Vagina (tissue), 2 donors: ENCODE data around the gene LZIC.

ENCODE experiments used
- CTCF ChIP-seq, 3 experiments: fragments of 450-650 bp in 2 of 3; fragments of 200-600 bp in 1 of 3; sonication (generic) in 1 of 3; IDR thresholded peaks; one replicate each; pipeline ENCODE4 v1.5.1; 2017 to 2019; ENCODE audit warnings: antibody characterized with exemption in 3 of 3, mild to moderate bottlenecking in 2 of 3, moderate library complexity in 2 of 3
- POLR2A ChIP-seq, 2 donors: fragments of 450-650 bp; IDR thresholded peaks; one replicate each; pipeline ENCODE4 v1.6.1; 2017; ENCODE audit warnings: antibody characterized with exemption in 2 of 2, mild to moderate bottlenecking in 2 of 2, moderate library complexity in 2 of 2
- POLR2AphosphoS5 ChIP-seq, 2 donors: sonication (generic); formaldehyde crosslinking; IDR thresholded peaks; one replicate each; pipeline ENCODE4 v1.9.0; 2017; ENCODE audit warnings: antibody characterized with exemption in 2 of 2, mild to moderate bottlenecking in 2 of 2, low read depth in 1 of 2; ENCODE audit not compliant: insufficient read depth in 1 of 2

- TF ChIP-seq CTCF (IDR thresholded peaks at IDR 0.05) (no peak), POLR2A (IDR thresholded peaks at IDR 0.05) (no peak), POLR2AphosphoS5 (IDR thresholded peaks at IDR 0.05; ENCODE audit: insufficient read depth in 1 of 2, low read depth in 1 of 2) (no peak)
These were observed 25.3 kb downstream of the LZIC start for GRCh38 chr1:9917901-9918300.
